Measurements from ENCODE around the gene SLC9A9.

GRCh38 chr3:143240886-143241285 is 607.4 kb downstream of the SLC9A9 start:
- TF ChIP-seq CTCF (IDR thresholded peaks at IDR 0.05), result no peak
- no peak for TF ChIP-seq POLR2A (IDR thresholded peaks at IDR 0.05)
- no peak for TF ChIP-seq POLR2AphosphoS5 (IDR thresholded peaks at IDR 0.05)

Data from breast epithelium (tissue), 3 donors.